ENCODE measurements around the gene EXOC3. TPM values are rescaled to one million over a fixed set of nuclear protein-coding genes. Genes with fewer than 3 reads are reported as not detected.

The EXOC3 gene
- total RNA-seq, 1 experiment from 2014 or later = 16.7 TPM

DNA sequence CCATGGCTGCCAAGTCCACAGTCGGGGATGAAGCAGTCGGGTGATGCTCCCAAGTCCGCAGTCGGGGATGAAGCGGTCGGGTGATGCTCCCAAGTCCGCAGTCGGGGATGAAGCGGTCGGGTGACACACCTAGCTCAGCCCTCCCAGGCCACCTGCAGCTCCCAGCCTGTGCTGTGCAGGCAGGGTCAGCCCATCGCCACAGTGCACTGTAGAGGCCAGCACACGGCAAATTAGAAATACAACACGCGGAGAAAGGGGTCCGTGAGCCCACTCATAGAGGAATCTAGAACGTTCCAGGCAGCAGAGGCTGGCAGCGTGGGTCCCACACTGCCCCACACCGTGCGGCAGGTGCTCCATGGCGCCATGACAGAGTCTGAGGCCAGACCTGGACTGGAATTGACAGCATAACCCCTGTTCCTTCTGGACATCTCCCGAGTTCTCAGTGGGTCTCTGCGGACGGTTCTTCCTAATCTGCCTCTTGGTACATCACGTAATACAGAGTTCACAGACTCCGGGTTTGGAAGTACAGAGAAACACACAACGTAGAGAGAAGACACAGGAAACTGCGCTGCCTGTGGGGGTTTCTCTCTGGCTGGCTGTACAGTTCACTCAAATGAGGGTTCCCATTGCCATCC, 7.7 kb upstream of the EXOC3 start:
- in situ Hi-C loops (cut with HindIII; ENCODE audit: low sequenced_read_pairs) = no loop called here

DNA sequence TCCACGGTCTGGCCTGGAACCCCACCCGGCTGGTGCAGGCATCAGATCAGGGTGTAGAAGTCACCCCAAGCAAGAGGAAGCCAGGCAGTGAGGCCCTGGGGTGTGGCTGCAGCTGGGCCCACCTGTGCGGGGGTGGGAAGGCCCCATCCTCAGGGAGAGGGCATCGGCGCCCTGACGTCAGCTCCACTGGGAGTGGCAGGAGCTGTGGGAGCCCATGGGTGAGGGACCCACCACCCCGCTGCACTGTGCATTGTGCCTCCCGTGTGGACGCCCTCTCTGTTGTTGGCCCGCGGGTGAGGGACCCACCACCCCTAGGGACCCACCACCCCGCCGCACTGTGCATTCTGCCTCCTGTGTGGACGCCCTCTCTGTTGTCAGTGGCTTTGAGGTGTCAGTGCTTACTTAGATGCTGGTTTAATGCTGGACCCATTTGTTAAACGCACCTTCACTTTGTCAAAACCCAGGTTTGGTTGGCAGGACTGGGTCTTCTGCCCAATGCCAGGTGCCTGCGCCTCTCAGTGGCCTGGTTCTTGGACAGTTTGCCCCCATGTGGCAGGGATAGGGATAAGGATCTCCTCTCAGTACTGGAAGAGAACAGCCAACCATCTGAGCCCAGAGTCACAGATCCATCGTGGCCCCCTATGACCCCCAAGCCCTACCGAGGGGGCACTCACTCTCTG, 6.9 kb upstream of the EXOC3 start:
- in situ Hi-C loops (cut with HindIII; ENCODE audit: low sequenced_read_pairs) = no loop called here
- no peak for DNase-seq (ENCODE audit: low spot score)

More for the DNA sequence above, 7.7 kb upstream of the EXOC3 start:
- DNase-seq (ENCODE audit: low spot score) = no peak

DNA sequence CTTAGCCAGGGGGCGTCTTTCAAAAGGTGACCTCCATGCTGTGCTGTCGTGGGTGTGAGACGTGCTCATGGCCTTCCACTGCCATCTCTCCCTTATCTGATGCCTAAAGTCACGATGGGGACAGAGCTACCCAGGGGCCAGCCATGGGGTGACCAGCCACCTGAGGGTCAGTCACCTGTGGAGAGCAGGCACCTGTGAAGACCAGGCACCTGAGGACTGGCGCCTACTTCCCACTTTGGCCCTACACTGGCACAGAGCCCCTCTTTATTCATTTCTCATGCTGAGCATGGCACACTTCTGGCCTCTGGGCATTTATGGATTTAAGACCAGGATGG, 6.4 kb upstream of the EXOC3 start:
- no peak for DNase-seq (ENCODE audit: low spot score)
- in situ Hi-C loops (cut with HindIII; ENCODE audit: low sequenced_read_pairs) = no loop called here

DNA sequence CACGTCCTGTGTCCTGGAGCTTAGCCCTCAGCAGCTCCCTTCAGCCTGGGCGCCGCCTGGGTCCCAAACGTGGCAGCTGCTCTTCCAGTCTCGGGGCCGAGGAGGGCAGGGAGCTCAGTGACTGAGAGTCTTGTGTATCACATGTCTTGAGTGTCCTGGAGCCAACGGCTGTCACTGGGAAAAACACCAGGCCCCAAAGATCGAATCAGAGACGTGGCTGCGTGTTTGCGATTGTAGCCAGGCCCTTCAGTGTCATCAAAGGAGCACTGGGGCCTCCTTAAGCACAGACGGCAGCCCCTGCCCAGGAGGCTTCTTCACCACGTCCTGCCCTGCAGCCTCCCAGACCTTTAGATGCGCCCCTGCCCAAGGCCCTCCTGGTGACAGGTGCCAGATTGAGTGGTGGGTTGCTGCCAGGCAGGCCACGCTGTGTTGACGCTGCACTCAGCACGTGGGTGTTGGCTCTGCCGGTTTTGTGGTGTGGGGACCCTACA, 5.7 kb upstream of the EXOC3 start:
- in situ Hi-C loops (cut with HindIII; ENCODE audit: low sequenced_read_pairs) = no loop called here
- no peak for DNase-seq (ENCODE audit: low spot score)

DNA sequence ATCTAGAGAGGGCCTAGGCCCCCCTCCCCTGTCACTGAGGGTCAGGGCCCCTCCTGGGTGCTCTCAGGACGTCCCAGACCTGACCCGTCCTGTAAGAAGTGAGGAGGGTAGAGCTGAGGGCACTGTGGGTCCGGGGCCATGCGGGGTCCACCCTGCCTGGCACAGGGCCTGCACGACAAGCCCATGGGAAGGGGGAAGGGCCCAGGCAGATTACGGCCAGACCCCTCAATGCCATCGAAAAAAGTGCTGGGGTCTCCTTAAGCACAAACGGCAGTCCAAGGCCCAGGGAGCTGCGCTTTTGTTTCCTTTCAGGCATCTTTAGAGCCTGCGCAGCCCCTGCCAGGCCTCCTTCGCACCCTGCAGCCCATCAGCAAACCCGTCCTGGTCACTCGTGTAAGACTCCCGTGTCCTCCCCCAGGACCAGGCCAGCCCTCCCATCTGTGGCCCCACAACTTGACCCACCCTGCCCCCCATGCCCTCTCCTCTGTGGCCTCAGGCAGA, 4.4 kb upstream of the EXOC3 start:
- in situ Hi-C loops (cut with HindIII; ENCODE audit: low sequenced_read_pairs) = no loop called here
- DNase-seq (ENCODE audit: low spot score) = no peak

- in situ Hi-C loops (cut with HindIII; ENCODE audit: low sequenced_read_pairs) = no loop called here
- DNase-seq (ENCODE audit: low spot score) = no peak
Measured at GRCh38 chr5:439181-439580, 3.8 kb upstream of the EXOC3 start.

DNA sequence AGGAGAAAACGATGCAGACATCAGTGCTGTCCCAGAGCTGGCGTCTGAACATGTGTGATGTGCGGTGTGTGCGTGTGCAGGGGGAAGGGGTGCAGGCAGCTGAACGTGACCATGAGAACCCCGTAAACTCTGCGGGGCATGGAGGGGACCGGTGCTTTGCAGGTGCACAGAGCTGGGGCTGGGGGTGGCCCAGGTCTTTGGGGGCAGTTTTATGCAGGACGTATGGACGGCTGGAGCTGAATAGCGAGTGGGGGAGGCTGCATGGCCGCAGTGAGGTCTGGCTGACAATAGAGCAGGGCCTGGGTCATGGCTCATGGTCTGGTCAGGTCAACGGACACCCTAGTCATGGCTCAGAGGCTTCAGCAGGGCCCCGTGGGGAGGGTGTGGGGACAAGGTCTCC, 3.3 kb upstream of the EXOC3 start:
- DNase-seq (ENCODE audit: low spot score) = no peak
- in situ Hi-C loops (cut with HindIII; ENCODE audit: low sequenced_read_pairs) = no loop called here

- no peak for DNase-seq (ENCODE audit: low spot score)
- in situ Hi-C loops (cut with HindIII; ENCODE audit: low sequenced_read_pairs) = no loop called here
Measured at GRCh38 chr5:440401-441201, 2.4 kb upstream of the EXOC3 start.

DNA sequence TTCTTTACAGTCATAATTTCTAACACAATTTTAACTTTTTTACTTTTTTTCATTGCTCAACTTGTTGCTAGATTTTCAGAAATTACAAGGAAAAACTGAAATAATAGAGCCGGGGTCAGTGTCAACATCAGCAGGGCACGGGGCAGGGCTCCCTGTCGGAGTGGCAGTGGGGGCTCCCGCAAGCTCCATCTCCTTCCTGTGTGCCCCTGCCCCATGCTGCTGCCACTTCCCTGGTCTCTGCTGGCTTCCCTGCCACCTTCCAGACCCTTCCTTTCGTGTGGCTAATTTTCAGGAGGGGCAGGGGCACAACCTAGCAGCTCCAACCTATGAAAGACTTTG, 1.0 kb upstream of the EXOC3 start:
- in situ Hi-C loops (cut with HindIII; ENCODE audit: low sequenced_read_pairs) = no loop called here
- DNase-seq (ENCODE audit: low spot score) = no peak

- peak; percentile 22 for DNase-seq (ENCODE audit: low spot score)
- in situ Hi-C loops (cut with HindIII; ENCODE audit: low sequenced_read_pairs) = no loop called here
Measured at GRCh38 chr5:443239-444151, 519 bp downstream of the EXOC3 start.

GRCh38 chr5:444226-444625, 1.2 kb downstream of the EXOC3 start:
- DNase-seq (ENCODE audit: low spot score) = no peak
- in situ Hi-C loops (cut with HindIII; ENCODE audit: low sequenced_read_pairs) = no loop called here

GRCh38 chr5:445591-445990, 2.6 kb downstream of the EXOC3 start:
- in situ Hi-C loops (cut with HindIII; ENCODE audit: low sequenced_read_pairs) = no loop called here
- no peak for DNase-seq (ENCODE audit: low spot score)

DNA sequence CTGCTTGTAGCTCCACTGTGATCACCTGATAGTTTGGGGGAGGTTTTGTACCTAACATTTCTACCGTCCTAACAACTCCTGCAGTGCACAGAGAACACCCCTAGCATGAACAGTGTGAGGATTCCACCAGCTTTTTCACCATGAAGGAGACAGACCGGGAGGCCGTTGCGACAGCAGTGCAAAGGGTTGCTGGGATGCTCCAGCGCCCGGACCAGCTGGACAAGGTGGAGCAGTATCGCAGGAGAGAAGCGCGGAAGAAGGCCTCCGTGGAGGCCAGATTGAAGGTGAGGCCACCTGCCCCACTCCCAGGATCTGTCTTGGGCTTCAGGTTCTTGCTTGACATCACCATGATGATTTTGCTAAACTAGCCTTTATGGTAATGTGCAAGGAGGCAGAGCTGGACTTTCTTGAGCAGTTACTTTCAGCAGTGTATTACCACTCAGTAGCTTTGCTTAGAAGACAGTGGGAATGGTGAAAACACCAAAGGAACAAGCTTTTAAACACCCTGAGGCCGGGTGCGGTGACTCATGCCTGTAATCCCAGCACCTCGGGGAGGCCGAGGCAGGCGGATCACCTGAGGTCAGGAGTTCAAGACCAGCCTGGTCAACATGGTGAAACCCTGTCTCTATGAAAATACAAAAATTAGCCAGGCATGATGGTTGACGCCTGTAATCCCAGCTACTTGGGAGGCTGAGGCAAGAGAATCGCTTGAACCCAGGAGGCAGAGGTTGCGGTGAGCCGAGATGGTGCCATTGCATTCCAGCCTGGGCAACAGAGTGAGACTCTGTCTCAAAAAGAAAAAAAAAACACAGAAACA, 3.3 kb downstream of the EXOC3 start:
- in situ Hi-C loops (cut with HindIII; ENCODE audit: low sequenced_read_pairs) = no loop called here

GRCh38 chr5:446883-447263, 3.9 kb downstream of the EXOC3 start:
- peak; percentile 52 for DNase-seq (ENCODE audit: low spot score)
- in situ Hi-C loops (cut with HindIII; ENCODE audit: low sequenced_read_pairs) = no loop called here

More for the DNA sequence above, 3.3 kb downstream of the EXOC3 start:
- DNase-seq (ENCODE audit: low spot score) = no peak

DNA sequence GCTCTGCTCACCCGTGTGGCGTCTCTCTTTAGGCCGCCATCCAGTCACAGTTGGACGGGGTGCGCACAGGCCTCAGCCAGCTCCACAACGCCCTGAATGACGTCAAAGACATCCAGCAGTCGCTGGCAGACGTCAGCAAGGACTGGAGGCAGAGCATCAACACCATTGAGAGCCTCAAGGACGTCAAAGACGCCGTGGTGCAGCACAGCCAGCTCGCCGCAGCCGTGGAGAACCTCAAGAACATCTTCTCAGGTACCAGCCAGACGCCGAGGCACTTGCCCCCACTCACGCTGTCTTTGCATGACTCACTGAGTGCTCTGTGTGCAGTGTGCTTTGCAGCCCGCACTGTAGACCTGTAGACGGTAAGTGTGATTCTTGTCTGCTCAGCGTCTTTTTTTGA, 4.5 kb downstream of the EXOC3 start:
- DNase-seq (ENCODE audit: low spot score) = no peak
- in situ Hi-C loops (cut with HindIII; ENCODE audit: low sequenced_read_pairs) = no loop called here

- in situ Hi-C loops (cut with HindIII; ENCODE audit: low sequenced_read_pairs) = no loop called here
- peak; percentile 6 for DNase-seq (ENCODE audit: low spot score)
Measured at GRCh38 chr5:448061-448765, 5.2 kb downstream of the EXOC3 start.

- in situ Hi-C loops (cut with HindIII; ENCODE audit: low sequenced_read_pairs) = no loop called here
- DNase-seq (ENCODE audit: low spot score) = peak; percentile 8
Measured at GRCh38 chr5:448766-449090, 5.8 kb downstream of the EXOC3 start.

GRCh38 chr5:449151-449550, 6.2 kb downstream of the EXOC3 start:
- in situ Hi-C loops (cut with HindIII; ENCODE audit: low sequenced_read_pairs) = no loop called here
- DNase-seq (ENCODE audit: low spot score) = no peak
